Measurements from ENCODE around the gene CHCHD3. TPM values are rescaled to one million over a fixed set of nuclear protein-coding genes. Genes with fewer than 3 reads are reported as not detected.

Gene CHCHD3
- total RNA-seq, 1 experiment from 2014 or later, result 83.5 TPM

- no peaks in the 10 kb centered on the region for H3K27me3 ChIP-seq (ENCODE audit: low read length)
- H3K79me2 ChIP-seq (ENCODE audit: low read length), result peaks cover 51% of the 10 kb centered on the region
- H3K27ac ChIP-seq (ENCODE audit: low read length), result no peak overlapping the region
- DNase-seq, result no peak
- H3K4me1 ChIP-seq (ENCODE audit: low read length), result peaks cover 12% of the 10 kb centered on the region
- no peaks in the 10 kb centered on the region for H3K9me2 ChIP-seq (replicated peaks; ENCODE audit: insufficient read depth, low read length)
- no peak overlapping the region for H2AFZ ChIP-seq (ENCODE audit: low read length)
- no peak overlapping the region for H3K4me2 ChIP-seq (ENCODE audit: low read depth, low read length, poor library complexity, severe bottlenecking)
- H3K4me3 ChIP-seq (ENCODE audit: low read length), result no peak overlapping the region
- no peaks in the 10 kb centered on the region for H3K36me3 ChIP-seq (ENCODE audit: insufficient read depth, low read length)
- H4K20me1 ChIP-seq (ENCODE audit: insufficient read depth, low read depth, low read length), result no peaks in the 10 kb centered on the region
- H3K9ac ChIP-seq (ENCODE audit: low read length), result no peak overlapping the region
- no peaks in the 10 kb centered on the region for H3K9me3 ChIP-seq (ENCODE audit: low read length)
Observed at GRCh38 chr7:132857031-132857430, 224.9 kb downstream of the CHCHD3 start.

GRCh38 chr7:132856416-132856815, 225.5 kb downstream of the CHCHD3 start:
- H3K27ac ChIP-seq (ENCODE audit: low read length), result no peak overlapping the region
- H3K9me3 ChIP-seq (ENCODE audit: low read length), result no peaks in the 10 kb centered on the region
- no peak overlapping the region for H2AFZ ChIP-seq (ENCODE audit: low read length)
- no peaks in the 10 kb centered on the region for H3K36me3 ChIP-seq (ENCODE audit: insufficient read depth, low read length)
- DNase-seq, result no peak
- peaks cover 51% of the 10 kb centered on the region for H3K79me2 ChIP-seq (ENCODE audit: low read length)
- H3K9me2 ChIP-seq (replicated peaks; ENCODE audit: insufficient read depth, low read length), result no peaks in the 10 kb centered on the region
- H4K20me1 ChIP-seq (ENCODE audit: insufficient read depth, low read depth, low read length), result no peaks in the 10 kb centered on the region
- H3K4me2 ChIP-seq (ENCODE audit: low read depth, low read length, poor library complexity, severe bottlenecking), result no peak overlapping the region
- peaks cover 12% of the 10 kb centered on the region for H3K4me1 ChIP-seq (ENCODE audit: low read length)
- H3K27me3 ChIP-seq (ENCODE audit: low read length), result no peaks in the 10 kb centered on the region
- no peak overlapping the region for H3K9ac ChIP-seq (ENCODE audit: low read length)
- H3K4me3 ChIP-seq (ENCODE audit: low read length), result no peak overlapping the region

- Histone ChIP-seq H3K4me1 (ENCODE audit: low read length) (peaks cover 12% of the 10 kb centered on the region), H3K27ac (ENCODE audit: low read length) (no peak overlapping the region), H3K9ac (ENCODE audit: low read length) (no peak overlapping the region), H3K4me2 (ENCODE audit: low read depth, low read length, poor library complexity, severe bottlenecking) (no peak overlapping the region), H2AFZ (ENCODE audit: low read length) (no peak overlapping the region), H3K9me2 (replicated peaks; ENCODE audit: insufficient read depth, low read length) (no peaks in the 10 kb centered on the region), H3K4me3 (ENCODE audit: low read length) (no peak overlapping the region), H3K36me3 (ENCODE audit: insufficient read depth, low read length) (no peaks in the 10 kb centered on the region), H4K20me1 (ENCODE audit: insufficient read depth, low read depth, low read length) (no peaks in the 10 kb centered on the region), H3K27me3 (ENCODE audit: low read length) (no peaks in the 10 kb centered on the region), H3K79me2 (ENCODE audit: low read length) (peaks cover 46% of the 10 kb centered on the region), H3K9me3 (ENCODE audit: low read length) (no peaks in the 10 kb centered on the region)
- no peak for DNase-seq
Observed at GRCh38 chr7:132855901-132856300, 226.0 kb downstream of the CHCHD3 start.

DNA sequence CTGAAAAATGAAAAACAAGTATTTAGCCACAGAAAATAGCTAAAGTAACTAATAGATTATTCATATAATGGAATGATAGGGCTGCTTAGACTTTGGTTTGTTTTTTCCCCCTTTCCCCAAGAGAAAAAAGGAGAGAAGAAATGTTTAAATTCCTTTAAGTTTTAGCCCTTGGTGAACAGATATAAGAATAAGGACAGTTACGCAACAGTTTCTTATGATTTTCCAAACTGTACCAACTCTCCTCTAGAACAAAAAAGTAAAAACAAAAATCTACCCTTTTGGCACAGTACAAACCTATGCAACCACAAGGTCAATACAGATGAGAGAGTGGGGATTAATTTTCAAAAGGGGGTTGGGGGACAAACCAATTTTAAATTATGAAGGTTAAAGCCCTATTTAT, 227.7 kb downstream of the CHCHD3 start:
- no peaks in the 10 kb centered on the region for H3K36me3 ChIP-seq (ENCODE audit: insufficient read depth, low read length)
- H2AFZ ChIP-seq (ENCODE audit: low read length), result no peak overlapping the region
- H3K27ac ChIP-seq (ENCODE audit: low read length), result no peak overlapping the region
- no peak overlapping the region for H3K4me3 ChIP-seq (ENCODE audit: low read length)
- H3K27me3 ChIP-seq (ENCODE audit: low read length), result no peaks in the 10 kb centered on the region
- no peak for DNase-seq
- H3K9me2 ChIP-seq (replicated peaks; ENCODE audit: insufficient read depth, low read length), result no peaks in the 10 kb centered on the region
- peaks cover 7% of the 10 kb centered on the region for H3K4me1 ChIP-seq (ENCODE audit: low read length)
- H3K9me3 ChIP-seq (ENCODE audit: low read length), result no peaks in the 10 kb centered on the region
- H3K9ac ChIP-seq (ENCODE audit: low read length), result no peak overlapping the region
- H3K4me2 ChIP-seq (ENCODE audit: low read depth, low read length, poor library complexity, severe bottlenecking), result no peak overlapping the region
- no peaks in the 10 kb centered on the region for H4K20me1 ChIP-seq (ENCODE audit: insufficient read depth, low read depth, low read length)
- H3K79me2 ChIP-seq (ENCODE audit: low read length), result peaks cover 49% of the 10 kb centered on the region

DNA sequence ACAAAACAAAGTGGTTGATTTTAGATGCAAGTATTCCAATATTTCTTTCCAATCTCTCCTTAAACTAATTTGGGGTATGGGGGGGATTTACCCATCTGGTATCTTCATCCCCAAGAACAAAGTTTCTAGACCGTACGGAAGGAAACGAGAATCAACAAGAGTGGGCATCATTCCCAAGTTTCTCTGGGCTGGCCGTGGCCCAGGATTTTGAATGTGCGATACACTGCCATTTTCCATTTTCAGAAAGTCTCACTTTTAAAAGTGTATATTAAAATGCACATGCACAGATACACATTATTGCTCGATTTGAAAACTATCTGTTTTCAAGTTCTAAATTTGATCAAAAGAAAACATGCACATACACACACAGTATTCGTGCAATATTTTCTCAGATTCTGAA, 234.5 kb downstream of the CHCHD3 start:
- H3K4me2 ChIP-seq (ENCODE audit: low read depth, low read length, poor library complexity, severe bottlenecking), result no peak overlapping the region
- no peaks in the 10 kb centered on the region for H3K9me2 ChIP-seq (replicated peaks; ENCODE audit: insufficient read depth, low read length)
- no peak overlapping the region for H3K4me3 ChIP-seq (ENCODE audit: low read length)
- no peak overlapping the region for H3K9ac ChIP-seq (ENCODE audit: low read length)
- peaks cover 33% of the 10 kb centered on the region for H3K79me2 ChIP-seq (ENCODE audit: low read length)
- H3K27me3 ChIP-seq (ENCODE audit: low read length), result no peaks in the 10 kb centered on the region
- H4K20me1 ChIP-seq (ENCODE audit: insufficient read depth, low read depth, low read length), result no peaks in the 10 kb centered on the region
- H3K27ac ChIP-seq (ENCODE audit: low read length), result no peak overlapping the region
- H3K4me1 ChIP-seq (ENCODE audit: low read length), result no peaks in the 10 kb centered on the region
- no peak overlapping the region for H2AFZ ChIP-seq (ENCODE audit: low read length)
- DNase-seq, result no peak
- H3K36me3 ChIP-seq (ENCODE audit: insufficient read depth, low read length), result no peaks in the 10 kb centered on the region
- H3K9me3 ChIP-seq (ENCODE audit: low read length), result no peaks in the 10 kb centered on the region

GRCh38 chr7:132846086-132846485, 235.8 kb downstream of the CHCHD3 start:
- Histone ChIP-seq H3K9ac (ENCODE audit: low read length) (no peak overlapping the region), H3K79me2 (ENCODE audit: low read length) (peaks cover 34% of the 10 kb centered on the region), H3K27me3 (ENCODE audit: low read length) (no peaks in the 10 kb centered on the region), H3K4me3 (ENCODE audit: low read length) (no peak overlapping the region), H3K9me2 (replicated peaks; ENCODE audit: insufficient read depth, low read length) (no peaks in the 10 kb centered on the region), H3K4me1 (ENCODE audit: low read length) (no peaks in the 10 kb centered on the region), H3K9me3 (ENCODE audit: low read length) (no peaks in the 10 kb centered on the region), H3K27ac (ENCODE audit: low read length) (no peak overlapping the region), H4K20me1 (ENCODE audit: insufficient read depth, low read depth, low read length) (no peaks in the 10 kb centered on the region), H3K4me2 (ENCODE audit: low read depth, low read length, poor library complexity, severe bottlenecking) (no peak overlapping the region), H3K36me3 (ENCODE audit: insufficient read depth, low read length) (no peaks in the 10 kb centered on the region), H2AFZ (ENCODE audit: low read length) (no peak overlapping the region)
- DNase-seq, result no peak

- H3K4me3 ChIP-seq (ENCODE audit: low read length), result no peak overlapping the region
- H3K79me2 ChIP-seq (ENCODE audit: low read length), result peaks cover 27% of the 10 kb centered on the region
- no peaks in the 10 kb centered on the region for H3K36me3 ChIP-seq (ENCODE audit: insufficient read depth, low read length)
- H3K9ac ChIP-seq (ENCODE audit: low read length), result no peak overlapping the region
- no peaks in the 10 kb centered on the region for H3K9me3 ChIP-seq (ENCODE audit: low read length)
- H2AFZ ChIP-seq (ENCODE audit: low read length), result no peak overlapping the region
- no peak for DNase-seq
- H3K27ac ChIP-seq (ENCODE audit: low read length), result no peak overlapping the region
- H4K20me1 ChIP-seq (ENCODE audit: insufficient read depth, low read depth, low read length), result no peaks in the 10 kb centered on the region
- H3K9me2 ChIP-seq (replicated peaks; ENCODE audit: insufficient read depth, low read length), result no peaks in the 10 kb centered on the region
- H3K27me3 ChIP-seq (ENCODE audit: low read length), result no peaks in the 10 kb centered on the region
- H3K4me2 ChIP-seq (ENCODE audit: low read depth, low read length, poor library complexity, severe bottlenecking), result no peak overlapping the region
- no peaks in the 10 kb centered on the region for H3K4me1 ChIP-seq (ENCODE audit: low read length)
Observed at GRCh38 chr7:132842478-132842877, 239.4 kb downstream of the CHCHD3 start.

DNA sequence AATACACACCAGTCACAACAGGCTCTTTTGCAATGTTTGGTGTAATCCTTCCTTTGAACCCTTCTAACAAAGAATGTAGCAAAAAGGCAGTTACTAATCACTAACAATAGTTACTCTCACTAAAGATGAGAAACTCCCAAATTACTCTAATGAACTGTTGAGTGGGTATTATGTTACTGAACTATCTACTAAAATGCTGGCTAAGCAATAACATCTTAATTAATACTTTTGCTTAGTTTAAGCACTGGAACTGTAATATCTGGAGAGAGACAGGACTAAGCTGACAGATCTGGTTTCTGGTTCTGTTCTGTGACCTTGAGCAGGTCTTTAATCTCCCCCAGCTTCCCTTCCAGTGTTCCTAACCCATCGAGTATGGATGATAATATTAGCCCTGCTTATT, 241.7 kb downstream of the CHCHD3 start:
- H4K20me1 ChIP-seq (ENCODE audit: insufficient read depth, low read depth, low read length), result no peaks in the 10 kb centered on the region
- no peak overlapping the region for H3K27ac ChIP-seq (ENCODE audit: low read length)
- H3K4me1 ChIP-seq (ENCODE audit: low read length), result no peaks in the 10 kb centered on the region

DNA sequence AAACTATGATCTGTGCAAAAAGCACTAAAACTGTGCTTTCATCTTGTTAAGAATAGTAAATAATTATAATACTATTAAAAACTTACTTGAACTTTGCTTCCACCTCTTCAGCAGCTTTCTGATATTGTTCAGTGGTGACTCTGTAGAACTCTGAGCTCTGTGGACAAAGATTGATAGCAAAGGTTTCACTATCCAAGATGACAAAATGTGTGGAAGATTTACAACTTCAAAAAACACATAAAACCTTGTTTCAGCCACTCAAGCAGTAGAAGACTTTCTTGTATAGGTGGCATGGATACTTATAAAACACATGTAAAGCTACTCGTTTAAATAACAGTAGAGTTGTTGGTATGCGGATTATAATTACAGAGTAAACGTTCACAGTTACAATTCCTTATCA, 243.6 kb downstream of the CHCHD3 start:
- no peaks in the 10 kb centered on the region for H3K4me1 ChIP-seq (ENCODE audit: low read length)
- no peak overlapping the region for H3K9ac ChIP-seq (ENCODE audit: low read length)
- no peaks in the 10 kb centered on the region for H3K9me2 ChIP-seq (replicated peaks; ENCODE audit: insufficient read depth, low read length)
- H3K27me3 ChIP-seq (ENCODE audit: low read length), result no peaks in the 10 kb centered on the region
- H4K20me1 ChIP-seq (ENCODE audit: insufficient read depth, low read depth, low read length), result no peaks in the 10 kb centered on the region
- no peaks in the 10 kb centered on the region for H3K9me3 ChIP-seq (ENCODE audit: low read length)
- no peak overlapping the region for H3K4me3 ChIP-seq (ENCODE audit: low read length)
- peaks cover 22% of the 10 kb centered on the region for H3K79me2 ChIP-seq (ENCODE audit: low read length)
- no peak for DNase-seq
- no peak overlapping the region for H3K4me2 ChIP-seq (ENCODE audit: low read depth, low read length, poor library complexity, severe bottlenecking)
- no peak overlapping the region for H3K27ac ChIP-seq (ENCODE audit: low read length)
- no peaks in the 10 kb centered on the region for H3K36me3 ChIP-seq (ENCODE audit: insufficient read depth, low read length)
- H2AFZ ChIP-seq (ENCODE audit: low read length), result no peak overlapping the region

More for the DNA sequence above, 241.7 kb downstream of the CHCHD3 start:
- Histone ChIP-seq H3K36me3 (ENCODE audit: insufficient read depth, low read length) (no peaks in the 10 kb centered on the region), H2AFZ (ENCODE audit: low read length) (no peak overlapping the region), H3K9me2 (replicated peaks; ENCODE audit: insufficient read depth, low read length) (no peaks in the 10 kb centered on the region), H3K9me3 (ENCODE audit: low read length) (no peaks in the 10 kb centered on the region), H3K79me2 (ENCODE audit: low read length) (peaks cover 26% of the 10 kb centered on the region), H3K4me3 (ENCODE audit: low read length) (no peak overlapping the region), H3K4me2 (ENCODE audit: low read depth, low read length, poor library complexity, severe bottlenecking) (no peak overlapping the region), H3K27me3 (ENCODE audit: low read length) (no peaks in the 10 kb centered on the region), H3K9ac (ENCODE audit: low read length) (no peak overlapping the region)
- DNase-seq, result no peak
